CD14-positive monocyte (primary cell): ENCODE data around the gene MST1. TPM values are rescaled to one million over a fixed set of nuclear protein-coding genes. Genes with fewer than 3 reads are reported as not detected.

Experiments used
- DNase-seq, 3 donors: peaks; one replicate each; pipeline ENCODE4 v3.0.0-alpha.2; 2011 to 2022
- H2AFZ ChIP-seq: 2 replicates; pipeline ENCODE4 v1.6.0; 2012; ENCODE audit warnings: mild to moderate bottlenecking, low read depth, low read length, inconsistent platforms; ENCODE audit not compliant: insufficient read depth, poor library complexity, severe bottlenecking
- H3K27ac ChIP-seq, 2 donors: 1 replicate in 1 of 2; 2 replicates in 1 of 2; pipeline ENCODE4 v1.5.1; 2012 to 2013; ENCODE audit warnings: low read length in 2 of 2, control low read depth in 1 of 2, inconsistent platforms in 1 of 2, low read depth in 1 of 2, mild to moderate bottlenecking in 1 of 2
- H3K27me3 ChIP-seq, 2 donors: one replicate each; pipeline versions ENCODE4 v1.6.0 to v1.6.1; 2011 to 2013; ENCODE audit warnings: low read length in 2 of 2; ENCODE audit not compliant: control insufficient read depth in 2 of 2, insufficient read depth in 2 of 2
- H3K36me3 ChIP-seq, 2 donors: replicated peaks in 1 of 2; 1 replicate in 1 of 2; 2 replicates in 1 of 2; pipeline versions ENCODE4 v1.5.1 to v1.6.1; 2012 to 2013; ENCODE audit warnings: low read length in 2 of 2, control low read depth in 1 of 2, inconsistent platforms in 1 of 2, mild to moderate bottlenecking in 1 of 2; ENCODE audit not compliant: insufficient read depth in 2 of 2, control insufficient read depth in 1 of 2
- H3K4me1 ChIP-seq, 2 donors: 1 replicate in 1 of 2; 2 replicates in 1 of 2; pipeline versions ENCODE4 v1.5.1 to v1.6.1; 2012 to 2013; ENCODE audit warnings: low read length in 2 of 2, control low read depth in 1 of 2, inconsistent platforms in 1 of 2, mild to moderate bottlenecking in 1 of 2, moderate library complexity in 1 of 2; ENCODE audit not compliant: insufficient read depth in 2 of 2, control insufficient read depth in 1 of 2
- H3K4me2 ChIP-seq: replicated peaks from 2 replicates; pipeline ENCODE3; 2012; ENCODE audit warnings: low read length, moderate library complexity, mild to moderate bottlenecking; ENCODE audit not compliant: poor library complexity, severe bottlenecking; ENCODE audit errors: extremely low read depth
- H3K4me3 ChIP-seq, 3 experiments: fragments of 200-600 bp in 1 of 3; sonication (generic) in 1 of 3; replicated peaks in 1 of 3; 1 replicate in 2 of 3; 2 replicates in 1 of 3; pipeline ENCODE4 v1.5.1; 2011 to 2013; ENCODE audit warnings: low read length in 3 of 3, mild to moderate bottlenecking in 3 of 3, control low read depth in 2 of 3, low read depth in 2 of 3, inconsistent platforms in 1 of 3, moderate library complexity in 1 of 3
- H3K79me2 ChIP-seq: 2 replicates; pipeline ENCODE4 v1.6.0; 2012; ENCODE audit warnings: mild to moderate bottlenecking, control low read depth, inconsistent platforms, low read length, moderate library complexity; ENCODE audit not compliant: insufficient read depth
- H3K9ac ChIP-seq: 2 replicates; pipeline ENCODE4 v1.6.0; 2017; ENCODE audit warnings: low read length, mild to moderate bottlenecking; ENCODE audit not compliant: insufficient read depth, poor library complexity, severe bottlenecking
- H3K9me3 ChIP-seq, 2 donors: replicated peaks in 1 of 2; 1 replicate in 1 of 2; 2 replicates in 1 of 2; pipeline versions ENCODE4 v1.5.1 to v1.6.1; 2012 to 2013; ENCODE audit warnings: low read length in 2 of 2, control low read depth in 1 of 2; ENCODE audit not compliant: control insufficient read depth in 1 of 2, insufficient read depth in 1 of 2
- H4K20me1 ChIP-seq: 2 replicates; pipeline ENCODE4 v1.6.0; 2012; ENCODE audit warnings: mild to moderate bottlenecking, low read length, control low read depth, moderate library complexity; ENCODE audit not compliant: insufficient read depth
- H3K27ac Mint-ChIP-seq, 7 donors: one replicate each; pipeline ENCODE4 v1.8.0; 2020; ENCODE audit warnings: mild to moderate bottlenecking in 7 of 7, mixed read lengths in 7 of 7, moderate library complexity in 6 of 7, inconsistent platforms in 2 of 7
- H3K27me3 Mint-ChIP-seq, 3 donors: one replicate each; pipeline ENCODE4 v1.8.0; 2021 to 2022; ENCODE audit warnings: low read depth in 3 of 3, mild to moderate bottlenecking in 3 of 3, mixed read lengths in 3 of 3, moderate library complexity in 3 of 3, inconsistent platforms in 1 of 3
- H3K36me3 Mint-ChIP-seq, 2 donors: one replicate each; pipeline ENCODE4 v1.8.0; 2020; ENCODE audit warnings: mixed read lengths in 2 of 2, inconsistent platforms in 1 of 2, mild to moderate bottlenecking in 1 of 2
- H3K4me1 Mint-ChIP-seq: one replicate; pipeline ENCODE4 v1.8.0; 2020; ENCODE audit warnings: mild to moderate bottlenecking, mixed read lengths
- H3K4me3 Mint-ChIP-seq, 2 donors: one replicate each; pipeline ENCODE4 v1.8.0; 2020; ENCODE audit warnings: mild to moderate bottlenecking in 2 of 2, mixed read lengths in 2 of 2, moderate library complexity in 1 of 2
- H3K9me3 Mint-ChIP-seq, 7 donors: one replicate each; pipeline ENCODE4 v1.8.0; 2020 to 2022; ENCODE audit warnings: mixed read lengths in 7 of 7, mild to moderate bottlenecking in 6 of 7, moderate library complexity in 6 of 7, inconsistent platforms in 2 of 7
- WGBS: methylation state at CpG from one replicate; pipeline ENCODE4 v1.1.5; 2013; ENCODE audit warnings: missing lambda C conversion rate; ENCODE audit not compliant: insufficient coverage; 5-methylcytosine and 5-hydroxymethylcytosine counted together
- intact Hi-C, 2 donors: fragments of 100-400 bp; cut with micrococcal nuclease; formaldehyde crosslinking; loops; one replicate each; pipeline versions ENCODE4 v1.15.0 to v1.15.1; 2023
- polyA plus RNA-seq, 3 donors: library from polyadenylated mRNA; depleted of rRNA in 1 of 3; unstranded in 2 of 3; stranded (reverse) in 1 of 3; fragments of 300-500 nt in 2 of 3; fragments of >200 nt in 1 of 3; fragmentation: Illumina TruSeq in 2 of 3; gene quantifications; 1 replicate in 2 of 3; 2 replicates in 1 of 3; pipeline ENCODE4 v1.2.3, GENCODE V29; 2012 to 2021
- TF ChIP-seq, protein P1 (sequence below): fragments of 200-600 bp; IDR thresholded peaks from one replicate; pipeline ENCODE4 v1.8.0; 2022; ENCODE audit warnings: antibody characterized with exemption, mild to moderate bottlenecking

The MST1 gene
- polyA plus RNA-seq, 3 donors, result 0.28 to 17.8 TPM; not detected in 1

DNA sequence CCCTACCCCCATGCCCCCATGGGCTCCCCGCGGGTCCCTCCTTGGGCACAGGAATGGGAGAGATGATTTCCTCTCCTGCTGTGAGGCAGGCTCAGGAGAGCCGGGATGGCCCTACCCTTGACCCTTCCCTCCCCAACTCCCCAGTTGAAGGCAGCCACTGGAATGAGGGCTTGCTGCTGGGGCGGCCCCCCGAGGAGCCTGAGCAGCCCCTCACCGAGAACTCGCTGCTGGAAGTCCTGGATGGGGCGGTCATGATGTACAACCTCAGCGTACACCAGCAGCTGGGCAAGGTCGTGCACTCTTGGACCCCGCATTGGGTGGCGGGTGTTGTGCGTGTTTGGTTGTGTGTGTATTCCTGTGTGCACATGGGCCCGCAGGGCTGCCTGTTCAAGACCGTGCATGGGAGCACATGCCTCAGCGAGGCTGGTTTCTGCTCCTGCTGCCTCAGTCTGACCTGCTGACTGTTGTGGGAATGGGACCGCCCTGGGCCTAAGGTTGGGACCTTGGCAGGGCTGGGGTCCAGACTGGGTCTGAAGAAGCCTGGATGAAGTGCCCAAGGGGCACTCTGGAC is 16.2 kb upstream of the MST1 start:
- Mint-ChIP-seq H3K36me3 (peaks cover 52 to 83% of the 10 kb centered on the region in 2 donors), H3K4me1 (no peaks in the 10 kb centered on the region), H3K4me3 (no peak overlapping the region), H3K27ac (peak overlapping the region in 1 of 7 donors; percentile 15), H3K27me3 (peaks cover 0 to 2% (median 0%) of the 10 kb centered on the region in 3 donors), H3K9me3 (no peaks in the 10 kb centered on the region)
- TF ChIP-seq, protein P1, sequence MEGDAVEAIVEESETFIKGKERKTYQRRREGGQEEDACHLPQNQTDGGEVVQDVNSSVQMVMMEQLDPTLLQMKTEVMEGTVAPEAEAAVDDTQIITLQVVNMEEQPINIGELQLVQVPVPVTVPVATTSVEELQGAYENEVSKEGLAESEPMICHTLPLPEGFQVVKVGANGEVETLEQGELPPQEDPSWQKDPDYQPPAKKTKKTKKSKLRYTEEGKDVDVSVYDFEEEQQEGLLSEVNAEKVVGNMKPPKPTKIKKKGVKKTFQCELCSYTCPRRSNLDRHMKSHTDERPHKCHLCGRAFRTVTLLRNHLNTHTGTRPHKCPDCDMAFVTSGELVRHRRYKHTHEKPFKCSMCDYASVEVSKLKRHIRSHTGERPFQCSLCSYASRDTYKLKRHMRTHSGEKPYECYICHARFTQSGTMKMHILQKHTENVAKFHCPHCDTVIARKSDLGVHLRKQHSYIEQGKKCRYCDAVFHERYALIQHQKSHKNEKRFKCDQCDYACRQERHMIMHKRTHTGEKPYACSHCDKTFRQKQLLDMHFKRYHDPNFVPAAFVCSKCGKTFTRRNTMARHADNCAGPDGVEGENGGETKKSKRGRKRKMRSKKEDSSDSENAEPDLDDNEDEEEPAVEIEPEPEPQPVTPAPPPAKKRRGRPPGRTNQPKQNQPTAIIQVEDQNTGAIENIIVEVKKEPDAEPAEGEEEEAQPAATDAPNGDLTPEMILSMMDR, result no peak
- intact Hi-C loops, result no loop called here
- H3K4me3 ChIP-seq, result no peak overlapping the region
- H3K36me3 ChIP-seq, result peaks cover 57 to 70% of the 10 kb centered on the region in 2 donors
- no peak overlapping the region for H3K27ac ChIP-seq
- no peak overlapping the region for H2AFZ ChIP-seq
- H3K27me3 ChIP-seq, result no peaks in the 10 kb centered on the region
- no peak for DNase-seq
- WGBS, result 96% methylated on average over 13 of the region's 17 CpGs
- no peaks in the 10 kb centered on the region for H3K4me1 ChIP-seq
- no peaks in the 10 kb centered on the region for H3K9me3 ChIP-seq
- no peak overlapping the region for H3K9ac ChIP-seq
- peaks cover 6% of the 10 kb centered on the region for H4K20me1 ChIP-seq
- H3K4me2 ChIP-seq, result no peak overlapping the region
- H3K79me2 ChIP-seq, result no peaks in the 10 kb centered on the region

DNA sequence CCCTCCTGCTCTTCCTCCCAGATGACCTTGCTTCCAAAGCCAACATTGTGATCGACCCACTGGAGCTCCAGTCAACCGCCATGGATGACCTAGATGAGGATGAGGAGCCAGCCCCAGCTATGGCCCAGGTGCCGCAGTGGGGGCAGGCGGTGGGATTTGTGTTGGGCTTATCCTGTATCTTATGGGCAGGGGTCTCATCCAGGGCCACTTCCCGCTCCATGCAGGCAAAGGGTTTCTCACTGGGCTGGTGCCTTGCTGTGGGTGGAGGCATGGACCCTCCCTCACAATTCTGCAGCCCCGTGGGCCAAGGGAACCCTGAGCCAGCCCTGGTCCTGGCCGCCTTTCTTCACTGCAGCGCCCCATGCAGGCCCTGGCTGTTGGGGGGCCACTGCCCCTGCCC is 15.4 kb upstream of the MST1 start:
- Mint-ChIP-seq H3K27ac (peak overlapping the region in 1 of 7 donors; percentile 14), H3K36me3 (peaks cover 58 to 84% of the 10 kb centered on the region in 2 donors), H3K27me3 (peaks cover 0 to 2% (median 0%) of the 10 kb centered on the region in 3 donors), H3K4me1 (no peaks in the 10 kb centered on the region), H3K9me3 (no peaks in the 10 kb centered on the region), H3K4me3 (no peak overlapping the region)
- Histone ChIP-seq H3K4me3 (no peak overlapping the region), H3K27me3 (no peaks in the 10 kb centered on the region), H3K4me1 (no peaks in the 10 kb centered on the region), H4K20me1 (peaks cover 6% of the 10 kb centered on the region), H3K9ac (no peak overlapping the region), H3K4me2 (no peak overlapping the region), H3K27ac (no peak overlapping the region), H2AFZ (no peak overlapping the region), H3K79me2 (no peaks in the 10 kb centered on the region), H3K36me3 (peaks cover 65 to 78% of the 10 kb centered on the region in 2 donors), H3K9me3 (no peaks in the 10 kb centered on the region)
- intact Hi-C loops, result loop anchor here (5.0 kb wide), 1 partner anchor 133 kb away; no protein-coding TSS in a partner anchor
- TF ChIP-seq, protein P1, result no peak
- DNase-seq, result no peak
- 94% methylated on average over 2 of the region's 8 CpGs for WGBS
